Trophoblast cell (in vitro differentiated cells and primary cell): Measurements from ENCODE around the gene ZFHX2. TPM values are rescaled to one million over a fixed set of nuclear protein-coding genes. Genes with fewer than 3 reads are reported as not detected.
"Not testable (repeated sequence)": the region's sequence is repeated elsewhere in the genome, so short reads cannot be mapped to it uniquely, and the experiment has no call there.

ENCODE experiments used
- DNase-seq, 2 donors: peaks; one replicate each; pipeline ENCODE4 v3.0.0-alpha.2; 2016
- H2AFZ ChIP-seq: 2 replicates; pipeline ENCODE4 v1.6.1; 2013; ENCODE audit warnings: low read length, moderate library complexity, mild to moderate bottlenecking; ENCODE audit not compliant: insufficient read depth, poor library complexity
- H2AK5ac ChIP-seq: 2 replicates; pipeline ENCODE4 v1.6.1; 2013; ENCODE audit warnings: mild to moderate bottlenecking, low read length
- H2BK120ac ChIP-seq: 2 replicates; pipeline ENCODE4 v1.6.1; 2013; ENCODE audit warnings: low read length, mild to moderate bottlenecking, moderate library complexity; ENCODE audit not compliant: insufficient read depth, poor library complexity
- H2BK12ac ChIP-seq: 2 replicates; pipeline ENCODE4 v1.6.1; 2013; ENCODE audit warnings: mild to moderate bottlenecking, low read length, moderate library complexity
- H2BK5ac ChIP-seq: 2 replicates; pipeline ENCODE4 v1.6.1; 2013; ENCODE audit warnings: low read length, low read depth, moderate library complexity, mild to moderate bottlenecking; ENCODE audit not compliant: poor library complexity
- H3K14ac ChIP-seq: 2 replicates; pipeline ENCODE4 v1.6.1; 2013; ENCODE audit warnings: mild to moderate bottlenecking, low read length
- H3K18ac ChIP-seq: 2 replicates; pipeline ENCODE4 v1.6.1; 2013; ENCODE audit warnings: mild to moderate bottlenecking, low read length
- H3K23ac ChIP-seq: 2 replicates; pipeline ENCODE4 v1.6.1; 2013; ENCODE audit warnings: low read length
- H3K27ac ChIP-seq: 2 replicates; pipeline ENCODE4 v1.5.1; 2013; ENCODE audit warnings: low read depth, mild to moderate bottlenecking, inconsistent platforms, low read length, moderate library complexity
- H3K27me3 ChIP-seq: 2 replicates; pipeline ENCODE4 v1.6.1; 2013; ENCODE audit warnings: inconsistent platforms, mild to moderate bottlenecking, low read length, moderate library complexity; ENCODE audit not compliant: insufficient read depth
- H3K36me3 ChIP-seq, 2 experiments: 1 replicate in 1 of 2; 2 replicates in 1 of 2; pipeline ENCODE4 v1.6.1; 2013; ENCODE audit warnings: low read length in 2 of 2, mild to moderate bottlenecking in 2 of 2, moderate library complexity in 1 of 2; ENCODE audit not compliant: insufficient read depth in 2 of 2, control insufficient read depth in 1 of 2
- H3K4ac ChIP-seq: 2 replicates; pipeline ENCODE4 v1.6.1; 2013; ENCODE audit warnings: low read depth, mild to moderate bottlenecking, low read length, moderate library complexity
- H3K4me1 ChIP-seq, 2 experiments: 1 replicate in 1 of 2; 2 replicates in 1 of 2; pipeline ENCODE4 v1.6.1; 2013; ENCODE audit warnings: low read length in 2 of 2, mild to moderate bottlenecking in 2 of 2, moderate library complexity in 1 of 2; ENCODE audit not compliant: insufficient read depth in 2 of 2, control insufficient read depth in 1 of 2
- H3K4me2 ChIP-seq: 2 replicates; pipeline ENCODE4 v1.6.1; 2013; ENCODE audit warnings: inconsistent platforms, mild to moderate bottlenecking, low read length, moderate library complexity
- H3K4me3 ChIP-seq: 2 replicates; pipeline ENCODE4 v1.5.1; 2013; ENCODE audit warnings: mild to moderate bottlenecking, low read depth, low read length, inconsistent platforms
- H3K79me1 ChIP-seq: one replicate; pipeline ENCODE4 v1.6.1; 2013; ENCODE audit warnings: low read length
- H3K79me2 ChIP-seq: 2 replicates; pipeline ENCODE4 v1.6.1; 2013; ENCODE audit warnings: low read length, mild to moderate bottlenecking; ENCODE audit not compliant: control insufficient read depth, insufficient read depth, poor library complexity
- H3K9ac ChIP-seq: 2 replicates; pipeline ENCODE4 v1.6.1; 2013; ENCODE audit warnings: mild to moderate bottlenecking, low read length
- H3K9me3 ChIP-seq: 2 replicates; pipeline ENCODE4 v1.6.1; 2013; ENCODE audit warnings: low read depth, mild to moderate bottlenecking, control low read depth, inconsistent platforms, low read length; ENCODE audit not compliant: insufficient read depth
- H4K12ac ChIP-seq: 2 replicates; pipeline ENCODE4 v1.6.1; 2013; ENCODE audit warnings: low read depth, mild to moderate bottlenecking, low read length, moderate library complexity
- H4K8ac ChIP-seq: 2 replicates; pipeline ENCODE4 v1.6.1; 2013; ENCODE audit warnings: low read depth, mild to moderate bottlenecking, low read length, moderate library complexity
- H4K91ac ChIP-seq: one replicate; pipeline ENCODE4 v1.6.1; 2013; ENCODE audit warnings: low read depth, mild to moderate bottlenecking, low read length, moderate library complexity
- WGBS: extraction: QIAGEN DNeasy Blood & Tissue Kit; methylation state at CpG from one replicate; pipeline ENCODE4 v1.1.7; 2013; ENCODE audit warnings: missing lambda C conversion rate; ENCODE audit not compliant: insufficient read length, insufficient coverage; ENCODE audit errors: extremely low coverage; 5-methylcytosine and 5-hydroxymethylcytosine counted together
- polyA plus RNA-seq: library from polyadenylated mRNA; stranded (reverse); fragments of 200-250 nt; gene quantifications from 2 replicates; pipeline ENCODE4 v1.2.3, GENCODE V29; 2013

ZFHX2 gene
- polyA plus RNA-seq = 1.1 and 1.2 TPM in 2 replicates

GRCh38 chr14:23551266-23552028, at the start of gene ZFHX2:
TSS of gene ZFHX2 (minus strand) at chr14:23551765. CDS start at chr14:23535325, 16,440 bp downstream.
- Histone ChIP-seq H3K9ac (peak within 1 kb of the TSS; percentile 36), H2BK5ac (no peak within 1 kb of the TSS), H3K14ac (no peak within 1 kb of the TSS), H3K4me2 (peak within 1 kb of the TSS; percentile 89), H3K4me3 (peak within 1 kb of the TSS; percentile 76), H4K8ac (peak within 1 kb of the TSS; percentile 89), H3K23ac (no peak within 1 kb of the TSS), H3K4ac (no peak within 1 kb of the TSS), H3K18ac (peak within 1 kb of the TSS; percentile 3), H3K79me2 (peaks cover 8% of the 10 kb centered on the region), H3K36me3 (no peaks in the 10 kb centered on the region), H4K12ac (peak within 1 kb of the TSS; percentile 63), H3K79me1 (peaks cover 6% of the 10 kb centered on the region), H4K91ac (peak within 1 kb of the TSS; percentile 48), H3K9me3 (no peaks in the 10 kb centered on the region), H2AFZ (peak within 1 kb of the TSS; percentile 76), H3K4me1 (peaks cover 5 to 14% of the 10 kb centered on the region in 2 experiments), H2BK120ac (no peak within 1 kb of the TSS), H2AK5ac (no peak within 1 kb of the TSS), H3K27ac (no peak within 1 kb of the TSS), H2BK12ac (no peak within 1 kb of the TSS), H3K27me3 (no peaks in the 10 kb centered on the region)
- DNase-seq = peak in 1 of 2 donors; percentile 46
- WGBS = no CpG with 5 or more reads among the region's 49 CpGs

DNA sequence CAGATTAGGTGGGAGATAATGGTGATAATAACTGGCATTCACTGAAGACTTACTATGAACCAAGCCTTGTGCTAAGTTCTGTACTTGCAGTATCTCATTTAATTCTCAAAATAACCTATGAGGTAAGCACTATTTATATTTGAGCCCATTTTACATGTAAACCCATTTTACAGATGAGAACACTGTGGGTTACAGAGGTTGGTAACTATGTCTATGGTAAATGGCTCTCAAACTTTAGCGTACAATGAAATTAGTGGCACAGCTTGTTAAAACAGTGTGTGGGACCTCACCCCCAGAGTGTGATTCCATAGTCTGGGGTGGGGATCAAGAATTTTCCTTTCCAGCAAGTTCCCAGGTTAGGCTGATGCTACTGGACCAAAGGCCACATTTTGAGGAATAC, 49.2 kb upstream of the ZFHX2 start:
- WGBS = no CpG with 5 or more reads among the region's 1 CpG
- Histone ChIP-seq H3K4me2 (no peak overlapping the region), H3K27ac (no peak overlapping the region), H2BK12ac (no peak overlapping the region), H3K23ac (no peak overlapping the region), H3K9ac (no peak overlapping the region), H2AK5ac (no peak overlapping the region), H3K9me3 (peaks cover 2% of the 10 kb centered on the region), H3K4ac (no peak overlapping the region), H3K4me1 (peaks cover 0 to 3% of the 10 kb centered on the region in 2 experiments), H3K4me3 (no peak overlapping the region), H2AFZ (no peak overlapping the region), H4K8ac (no peak overlapping the region), H3K36me3 (no peaks in the 10 kb centered on the region), H3K14ac (no peak overlapping the region), H3K27me3 (no peaks in the 10 kb centered on the region), H2BK120ac (no peak overlapping the region), H3K79me2 (no peaks in the 10 kb centered on the region), H2BK5ac (no peak overlapping the region), H3K79me1 (no peaks in the 10 kb centered on the region), H4K12ac (no peak overlapping the region), H4K91ac (no peak overlapping the region), H3K18ac (no peak overlapping the region)
- DNase-seq = no peak

DNA sequence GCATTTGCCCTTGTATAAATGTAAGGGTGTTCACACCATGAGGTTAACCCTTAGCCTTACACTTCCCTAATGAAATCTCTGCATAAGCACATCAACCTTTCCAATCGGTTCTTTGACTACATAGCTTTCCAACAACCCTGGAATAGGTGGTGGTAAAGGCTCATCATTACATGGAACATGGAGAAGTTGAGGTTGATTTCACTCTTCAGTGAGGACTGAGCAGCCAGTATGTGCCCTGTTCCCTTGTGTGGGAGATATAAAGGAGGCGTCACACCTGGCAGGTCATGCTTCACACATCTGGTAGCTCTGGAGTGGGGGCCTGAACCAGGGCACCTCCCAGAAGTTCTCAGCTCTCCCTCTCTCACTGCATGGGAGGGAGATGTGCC, 48.8 kb upstream of the ZFHX2 start:
- H3K36me3 ChIP-seq = no peaks in the 10 kb centered on the region
- H3K79me2 ChIP-seq = no peaks in the 10 kb centered on the region
- no peak overlapping the region for H3K4me3 ChIP-seq
- no peak overlapping the region for H2AK5ac ChIP-seq
- H4K12ac ChIP-seq = no peak overlapping the region
- H3K23ac ChIP-seq = no peak overlapping the region
- H3K14ac ChIP-seq = no peak overlapping the region
- WGBS = no CpG with 5 or more reads among the region's 2 CpGs
- no peaks in the 10 kb centered on the region for H3K27me3 ChIP-seq
- H3K9me3 ChIP-seq = peaks cover 2% of the 10 kb centered on the region
- H3K9ac ChIP-seq = no peak overlapping the region
- no peak overlapping the region for H3K27ac ChIP-seq
- no peaks in the 10 kb centered on the region for H3K79me1 ChIP-seq
- no peak for DNase-seq
- no peak overlapping the region for H3K18ac ChIP-seq
- H3K4me2 ChIP-seq = no peak overlapping the region
- H2BK5ac ChIP-seq = no peak overlapping the region
- H2AFZ ChIP-seq = no peak overlapping the region
- no peak overlapping the region for H2BK120ac ChIP-seq
- no peak overlapping the region for H4K8ac ChIP-seq
- peaks cover 0 to 3% of the 10 kb centered on the region in 2 experiments for H3K4me1 ChIP-seq
- H4K91ac ChIP-seq = no peak overlapping the region
- H2BK12ac ChIP-seq = no peak overlapping the region
- no peak overlapping the region for H3K4ac ChIP-seq

DNA sequence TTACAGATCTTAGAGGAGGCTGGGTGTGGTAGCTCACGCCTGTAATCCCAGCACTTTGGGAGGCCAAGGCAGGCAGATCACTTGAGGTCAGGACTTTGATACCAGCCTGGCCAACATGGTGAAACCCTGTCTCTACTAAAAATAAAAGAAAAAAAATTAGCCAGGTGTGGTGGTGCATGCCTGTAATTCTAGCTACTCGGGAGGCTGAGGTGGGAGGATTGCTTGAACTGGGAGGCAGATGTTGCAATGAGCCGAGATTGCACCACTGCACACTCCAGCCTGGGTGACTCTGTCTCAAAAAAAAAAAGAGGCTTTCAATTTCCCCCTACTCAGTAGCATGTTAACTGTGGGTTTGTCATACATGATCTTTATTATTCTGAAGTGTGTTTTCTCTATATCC, 42.6 kb upstream of the ZFHX2 start:
- H2BK12ac ChIP-seq, H2BK120ac ChIP-seq, H2AFZ ChIP-seq, H3K14ac ChIP-seq, H3K4me1 ChIP-seq, H3K27me3 ChIP-seq, H3K79me2 ChIP-seq, H3K23ac ChIP-seq, H4K8ac ChIP-seq, H3K79me1 ChIP-seq, H2AK5ac ChIP-seq, H3K9me3 ChIP-seq, H3K36me3 ChIP-seq, H3K4me2 ChIP-seq, H4K12ac ChIP-seq, H3K18ac ChIP-seq, H4K91ac ChIP-seq, H3K4me3 ChIP-seq, H2BK5ac ChIP-seq, H3K4ac ChIP-seq, H3K27ac ChIP-seq, H3K9ac ChIP-seq: not testable (repeated sequence)
- peak; percentile 51 to 68 for DNase-seq
- WGBS = no CpG with 5 or more reads among the region's 3 CpGs
